MM.1S (cell line): Measurements from ENCODE around the gene CS.

Experiments
- CTCF ChIP-seq: fragments of 300-600 bp; sonication (generic); IDR thresholded peaks from 2 replicates; pipeline ENCODE4 v1.5.1; 2016; ENCODE audit warnings: antibody characterized with exemption, low read length, mixed read lengths
- EZH2 ChIP-seq: fragments of 300-600 bp; sonication (generic); optimal IDR thresholded peaks from 2 replicates; pipeline ENCODE3; 2017; ENCODE audit warnings: low read depth, mild to moderate bottlenecking, antibody characterized with exemption, low read length, mixed read lengths
- EZH2phosphoT487 ChIP-seq: fragments of 300-600 bp; sonication (generic); IDR thresholded peaks from 2 replicates; pipeline ENCODE4 v1.6.1; 2018; ENCODE audit warnings: antibody characterized with exemption, low read length

- TF ChIP-seq EZH2 (no peak), CTCF (no peak), EZH2phosphoT487 (no peak)
These were observed 32.5 kb upstream of the CS start for GRCh38 chr12:56332512-56333196.
